OCI-LY3 (cell line): Measurements from ENCODE around the gene GAS7.

Experiments used
- CTCF ChIP-seq: fragments of 200-600, 300-600 bp; sonication (generic); IDR thresholded peaks from 2 replicates; pipeline ENCODE4 v1.5.1; 2014; ENCODE audit warnings: antibody characterized with exemption, low read length, low read depth
- EZH2phosphoT487 ChIP-seq: fragments of 200-600 bp; shearing (Covaris generic); IDR thresholded peaks from 2 replicates; pipeline ENCODE4 v1.6.1; 2018; ENCODE audit warnings: antibody characterized with exemption, mixed run types, low read depth

- TF ChIP-seq CTCF, result no peak
- TF ChIP-seq EZH2phosphoT487, result no peak
Measured at GRCh38 chr17:10125531-10126275, 72.7 kb downstream of the GAS7 start.
